EH (cell line): Measurements from ENCODE around the gene TOP2A.

ENCODE experiments used
- DNase-seq: peaks from one replicate; pipeline ENCODE4 v3.0.0-alpha.2; 2015; ENCODE audit warnings: low read depth

Gene TOP2A

GRCh38 chr17:40345994-40346764, 71.5 kb downstream of the TOP2A start:
- no peak for DNase-seq

- DNase-seq: peak; percentile 78
Measured at GRCh38 chr17:40345161-40345993, 72.3 kb downstream of the TOP2A start.

GRCh38 chr17:40344421-40345160, 73.1 kb downstream of the TOP2A start:
- DNase-seq: peak; percentile 19

GRCh38 chr17:40343219-40344119, 74.2 kb downstream of the TOP2A start:
- DNase-seq: peak; percentile 20

GRCh38 chr17:40342504-40343218, 75.0 kb downstream of the TOP2A start:
- no peak for DNase-seq

- peak; percentile 72 for DNase-seq
Measured at GRCh38 chr17:40341808-40342503, 75.7 kb downstream of the TOP2A start.

GRCh38 chr17:40340880-40341807, 76.6 kb downstream of the TOP2A start:
- DNase-seq: peak; percentile 86

- DNase-seq: no peak
Measured at GRCh38 chr17:40340327-40340726, 77.4 kb downstream of the TOP2A start.

GRCh38 chr17:40338941-40339649, 78.6 kb downstream of the TOP2A start:
- DNase-seq: no peak
